GM19455 (cell line): ENCODE measurements around the gene REPS1.
"Not testable (repeated sequence)": the region's sequence is repeated elsewhere in the genome, so short reads cannot be mapped to it uniquely, and the experiment has no call there.

Experiments used
- ATAC-seq: cut with Tn5 transposase; IDR thresholded peaks from one replicate; pipeline ENCODE4 v1.9.1; 2021; ENCODE audit not compliant: unreplicated experiment

Gene REPS1, protein sequence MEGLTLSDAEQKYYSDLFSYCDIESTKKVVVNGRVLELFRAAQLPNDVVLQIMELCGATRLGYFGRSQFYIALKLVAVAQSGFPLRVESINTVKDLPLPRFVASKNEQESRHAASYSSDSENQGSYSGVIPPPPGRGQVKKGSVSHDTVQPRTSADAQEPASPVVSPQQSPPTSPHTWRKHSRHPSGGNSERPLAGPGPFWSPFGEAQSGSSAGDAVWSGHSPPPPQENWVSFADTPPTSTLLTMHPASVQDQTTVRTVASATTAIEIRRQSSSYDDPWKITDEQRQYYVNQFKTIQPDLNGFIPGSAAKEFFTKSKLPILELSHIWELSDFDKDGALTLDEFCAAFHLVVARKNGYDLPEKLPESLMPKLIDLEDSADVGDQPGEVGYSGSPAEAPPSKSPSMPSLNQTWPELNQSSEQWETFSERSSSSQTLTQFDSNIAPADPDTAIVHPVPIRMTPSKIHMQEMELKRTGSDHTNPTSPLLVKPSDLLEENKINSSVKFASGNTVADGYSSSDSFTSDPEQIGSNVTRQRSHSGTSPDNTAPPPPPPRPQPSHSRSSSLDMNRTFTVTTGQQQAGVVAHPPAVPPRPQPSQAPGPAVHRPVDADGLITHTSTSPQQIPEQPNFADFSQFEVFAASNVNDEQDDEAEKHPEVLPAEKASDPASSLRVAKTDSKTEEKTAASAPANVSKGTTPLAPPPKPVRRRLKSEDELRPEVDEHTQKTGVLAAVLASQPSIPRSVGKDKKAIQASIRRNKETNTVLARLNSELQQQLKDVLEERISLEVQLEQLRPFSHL

DNA sequence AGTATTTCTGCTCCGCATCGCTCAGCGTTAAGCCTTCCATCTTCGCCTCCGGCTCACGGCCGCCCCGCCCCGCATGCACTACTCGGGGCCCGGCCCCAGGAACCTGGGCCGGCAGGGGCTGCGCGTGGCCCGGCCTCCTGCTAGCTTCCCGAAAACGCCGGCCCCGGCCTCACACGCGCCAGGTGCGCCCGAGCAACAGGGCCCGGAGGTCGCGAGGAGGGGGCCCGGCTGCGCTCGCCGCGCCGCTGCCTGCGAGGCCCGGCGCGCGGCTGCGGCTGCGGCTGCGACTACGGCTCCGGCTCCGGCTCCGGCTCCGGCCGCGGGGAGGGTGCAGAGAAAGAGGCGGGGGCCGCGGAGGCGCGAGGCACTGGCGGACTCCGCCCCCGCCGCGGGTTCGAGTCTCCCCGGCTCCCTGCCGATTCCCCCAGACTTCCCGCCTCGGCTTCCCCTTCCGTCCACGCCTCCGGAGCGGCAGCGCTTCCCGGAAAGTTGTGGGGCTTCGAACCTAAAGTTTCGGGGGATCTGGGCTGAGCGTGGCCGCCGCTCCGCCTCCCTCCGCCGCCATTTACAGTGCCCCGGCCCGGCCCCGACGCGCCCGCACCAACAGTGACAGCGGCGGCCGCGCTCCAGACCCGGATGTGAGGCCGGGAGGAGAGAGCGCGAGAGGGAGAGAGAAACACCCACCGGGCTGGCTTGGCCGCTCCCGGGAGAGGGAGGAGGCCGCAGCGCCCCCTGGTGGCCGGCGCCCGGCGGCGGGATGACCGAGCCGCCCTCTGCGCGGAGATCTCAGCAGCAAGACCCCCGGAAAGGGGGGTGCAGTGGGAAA is at the start of gene REPS1:
Gene REPS1, minus strand, starts transcription at position 611 of the 826 bp plus-strand sequence. Its CDS starts 571 bp downstream, at position 40.
- ATAC-seq = peak; percentile 91

DNA sequence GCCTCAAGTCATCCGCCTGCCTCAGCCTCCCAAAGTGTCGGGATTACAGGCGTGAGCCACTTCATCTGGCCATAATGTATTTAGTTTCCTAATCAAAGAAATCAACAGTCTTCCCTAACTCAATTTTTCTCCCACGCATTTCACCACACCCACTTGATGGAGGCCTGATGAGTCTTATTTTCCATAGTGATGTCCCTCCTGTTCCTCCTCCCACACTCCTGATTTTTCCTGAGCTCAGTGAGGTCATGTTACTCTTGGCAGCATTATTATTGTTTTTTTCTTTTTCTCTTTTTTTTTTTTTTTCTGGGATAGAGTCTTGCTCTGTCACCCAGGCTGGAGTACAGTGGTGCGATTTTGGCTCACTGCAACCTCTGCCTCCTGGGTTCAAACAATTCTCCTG is 49.4 kb upstream of the REPS1 start:
- no peak for ATAC-seq

DNA sequence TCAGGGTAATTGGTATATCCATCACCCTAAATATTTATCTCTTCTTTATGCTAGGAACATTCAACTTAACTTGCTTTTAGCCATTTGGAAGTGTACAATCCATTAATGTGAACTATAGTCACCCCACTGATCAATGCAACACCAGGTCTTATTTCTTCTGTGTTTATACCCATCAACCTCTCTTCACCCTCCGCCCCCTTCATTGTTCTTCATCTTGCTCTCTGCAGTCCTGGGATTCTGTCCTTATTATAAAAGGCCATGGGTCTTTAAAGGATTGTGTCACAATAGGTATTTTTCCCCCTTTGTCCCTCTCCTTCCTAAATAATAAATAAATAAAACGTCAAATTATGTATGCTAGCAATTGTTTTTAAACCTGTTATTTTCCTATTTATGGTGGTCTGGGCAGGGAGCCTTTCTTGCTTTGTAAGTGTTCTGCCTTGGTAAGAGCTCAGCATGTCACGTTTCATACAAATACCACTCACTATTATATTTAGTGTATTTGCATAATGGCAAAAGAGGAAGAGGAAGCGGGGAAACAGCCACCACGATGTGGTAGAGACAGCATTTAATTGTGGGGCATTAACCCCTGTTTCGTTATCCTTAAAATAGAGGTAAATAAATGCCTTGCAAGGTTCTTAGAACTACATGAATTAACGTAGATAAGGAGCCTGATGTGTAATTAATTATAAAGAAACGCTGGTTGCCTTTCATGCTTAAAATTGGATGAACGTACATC is 42.3 kb upstream of the REPS1 start:
- ATAC-seq = peak; percentile 45

DNA sequence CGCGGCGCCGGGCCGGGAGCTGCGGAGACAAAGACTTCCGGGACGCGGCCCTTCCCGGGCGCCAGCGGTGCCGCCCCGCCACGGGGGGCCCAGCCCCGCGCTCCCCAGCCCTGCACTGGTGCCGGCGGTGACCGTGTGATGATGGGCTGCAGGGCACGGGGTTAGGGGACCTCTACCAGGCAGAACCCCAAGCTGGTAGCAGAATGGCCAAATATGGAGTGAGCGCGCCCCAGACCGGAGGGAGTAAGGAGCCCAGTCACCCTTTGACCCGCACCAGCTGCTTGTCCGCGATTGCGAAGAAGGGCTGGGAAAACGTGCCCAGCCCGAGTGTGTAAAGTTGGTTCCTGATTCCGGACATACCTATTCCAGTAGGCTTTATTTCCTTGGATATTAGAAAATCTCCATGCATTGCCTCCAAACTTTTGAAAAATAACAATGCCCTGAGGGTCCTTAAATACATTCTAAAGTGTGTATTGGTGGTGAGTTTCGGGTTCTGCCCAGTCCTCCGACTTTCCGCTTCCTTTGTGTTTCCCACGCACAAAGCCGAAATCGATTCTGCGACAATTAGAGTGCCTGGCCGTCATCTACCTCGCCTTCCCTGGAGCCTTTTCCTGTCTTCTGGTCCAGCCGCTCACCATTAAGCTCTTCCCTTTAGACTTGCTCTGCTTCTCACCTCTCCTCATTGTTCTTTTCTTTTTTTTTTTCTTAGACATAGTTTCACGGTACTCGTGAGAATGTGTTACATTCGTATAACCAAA is 41.6 kb upstream of the REPS1 start:
- peak; percentile 34 for ATAC-seq

DNA sequence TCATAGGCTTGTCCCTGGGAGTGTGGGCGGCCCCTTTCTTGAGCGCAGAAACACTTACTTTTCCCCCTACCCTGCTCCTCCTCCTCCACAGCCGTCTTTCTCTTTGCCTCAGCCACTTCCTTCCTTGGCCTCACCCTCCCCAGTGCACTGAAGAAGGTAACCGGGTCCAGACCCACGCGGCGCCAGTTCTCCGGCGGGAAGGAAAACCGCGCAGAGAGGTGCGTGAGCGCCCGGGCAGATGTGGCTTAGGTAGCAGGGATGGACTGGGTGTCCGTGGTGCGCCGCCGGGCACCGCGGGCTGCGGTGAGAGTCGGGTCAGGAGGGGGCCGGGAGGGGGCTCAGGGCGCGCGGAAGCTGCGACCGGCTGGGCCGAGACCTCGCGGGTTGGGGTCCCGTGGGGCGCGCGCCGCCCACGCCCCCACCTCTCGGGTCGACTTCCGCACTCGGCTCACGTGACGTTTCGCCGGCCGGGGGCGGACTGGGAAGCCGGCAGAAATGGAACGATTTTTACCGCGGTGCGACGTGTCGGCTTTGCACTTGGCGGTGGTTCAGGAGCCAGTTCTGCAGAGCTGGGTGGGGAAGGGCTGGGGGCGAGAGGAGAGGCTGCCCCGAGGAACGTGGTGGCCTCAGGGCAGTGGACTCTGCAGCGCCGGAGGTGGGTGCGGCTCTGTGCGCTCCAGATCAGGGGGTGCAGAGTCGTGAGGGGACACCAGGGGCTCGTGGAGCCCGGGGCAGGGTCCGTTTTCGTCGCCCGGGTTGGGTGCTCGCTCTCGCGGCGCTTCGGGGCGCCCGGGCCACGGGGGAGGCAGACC is 40.8 kb upstream of the REPS1 start, which contains the start of gene ABRACL:
Gene ABRACL, plus strand, starts transcription at position 88 of the 812 bp plus-strand sequence. CDS start 5,416 bp downstream, outside the sequence.
- ATAC-seq = peak; percentile 69

DNA sequence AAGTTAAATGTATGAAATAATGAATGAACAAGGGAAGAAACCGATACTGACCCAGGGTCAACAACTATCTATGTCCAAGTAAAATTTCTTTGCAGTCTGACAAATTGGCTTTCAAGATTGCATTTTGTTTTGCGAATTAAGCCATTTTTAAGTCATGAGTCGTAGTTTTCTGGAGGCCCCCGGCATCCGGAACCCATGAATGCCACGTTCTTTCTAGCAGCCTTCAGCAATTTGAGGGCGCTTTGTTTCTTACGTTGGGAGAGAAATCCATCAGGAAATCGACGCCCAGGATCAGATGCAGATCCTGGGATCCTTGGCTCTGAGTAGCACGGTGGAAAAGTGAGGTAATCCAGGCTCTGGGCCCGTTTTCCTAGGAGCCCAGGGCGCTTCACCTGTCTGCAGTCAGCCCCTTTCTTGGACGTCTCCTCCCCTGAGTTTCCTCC is 40.2 kb upstream of the REPS1 start:
- ATAC-seq = peak; percentile 4

DNA sequence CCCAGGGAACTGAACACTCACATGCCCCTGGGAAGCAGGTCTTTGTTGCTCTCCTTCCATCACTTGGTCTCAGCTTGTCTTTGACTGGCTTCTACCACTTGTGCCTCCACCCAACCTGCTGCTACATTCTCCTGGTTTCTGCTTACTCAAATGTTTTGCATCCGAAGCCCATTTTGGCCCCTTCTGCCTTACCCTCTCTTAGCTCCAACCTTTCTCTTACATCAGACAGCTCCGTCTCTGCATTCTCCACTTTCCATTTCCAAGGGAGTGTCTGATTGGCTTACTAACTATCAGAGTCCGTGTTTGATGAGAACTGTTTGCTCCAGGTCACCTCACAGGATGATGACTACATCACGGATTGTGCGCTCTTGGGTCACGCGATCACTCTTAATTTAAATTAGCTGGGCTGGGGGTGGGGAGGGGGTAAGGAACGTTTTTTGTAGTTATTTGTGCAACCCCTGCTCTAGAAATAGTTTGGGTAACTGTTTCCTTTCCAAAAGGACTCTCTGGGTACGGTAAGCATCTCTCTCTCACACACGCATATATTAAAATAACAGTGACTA is 39.6 kb upstream of the REPS1 start:
- no peak for ATAC-seq

DNA sequence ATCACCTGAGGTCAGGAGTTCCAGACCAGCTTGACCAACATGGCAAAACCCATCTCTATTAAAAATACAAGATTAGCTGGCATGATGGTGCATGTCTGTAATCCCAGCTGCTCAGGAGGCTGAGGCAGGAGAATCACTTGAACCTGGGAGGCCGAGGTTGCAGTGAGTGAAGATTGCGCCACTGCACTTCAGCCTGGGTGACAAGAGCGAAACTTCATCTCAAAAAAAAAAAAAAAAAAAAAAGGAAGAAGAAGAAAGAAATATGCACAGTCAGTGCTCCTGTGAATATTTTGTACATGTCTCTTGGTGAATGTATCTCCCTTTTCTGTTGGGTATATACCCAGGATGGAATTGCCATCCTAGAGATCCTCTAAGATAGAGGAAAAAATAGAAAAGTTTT is 37.4 kb upstream of the REPS1 start:
- ATAC-seq = not testable (repeated sequence)

DNA sequence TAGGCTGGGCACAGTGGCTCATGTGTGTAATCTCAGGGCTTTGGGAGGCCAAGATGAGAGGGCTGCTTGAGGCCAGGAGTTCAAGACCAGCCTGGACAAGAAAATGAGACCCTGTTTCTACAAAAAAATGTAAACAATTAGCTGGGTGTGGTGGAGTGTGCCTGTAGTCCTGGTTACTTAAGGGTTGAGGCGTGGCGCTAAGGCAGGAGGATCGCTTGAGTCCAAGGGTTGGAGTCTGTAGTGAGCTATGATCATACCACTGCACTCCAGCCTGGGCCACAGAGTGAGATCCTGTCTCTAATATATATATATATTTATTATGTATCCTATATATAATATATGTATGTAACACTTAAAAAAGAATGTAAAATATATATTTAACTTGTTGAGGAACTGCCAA is 32.6 kb upstream of the REPS1 start:
- ATAC-seq = no peak

DNA sequence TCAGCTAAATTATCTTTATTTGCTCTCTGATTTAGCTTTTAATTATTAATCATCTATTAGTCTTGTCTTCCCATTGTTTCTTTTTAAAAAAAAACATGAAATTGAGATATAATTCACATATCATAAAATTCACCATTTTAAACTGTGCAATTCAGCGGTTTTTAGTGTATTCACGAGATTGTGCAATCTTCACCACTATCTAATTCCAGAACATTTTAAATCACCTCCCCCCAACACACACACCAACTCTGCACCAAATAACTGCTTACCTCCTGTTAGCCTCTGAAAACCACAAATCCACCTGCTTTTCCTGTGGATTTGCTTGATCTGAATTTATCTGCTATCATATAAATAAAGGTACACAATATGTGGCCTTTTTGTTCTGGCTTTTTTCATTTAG is 31.7 kb upstream of the REPS1 start:
- no peak for ATAC-seq

DNA sequence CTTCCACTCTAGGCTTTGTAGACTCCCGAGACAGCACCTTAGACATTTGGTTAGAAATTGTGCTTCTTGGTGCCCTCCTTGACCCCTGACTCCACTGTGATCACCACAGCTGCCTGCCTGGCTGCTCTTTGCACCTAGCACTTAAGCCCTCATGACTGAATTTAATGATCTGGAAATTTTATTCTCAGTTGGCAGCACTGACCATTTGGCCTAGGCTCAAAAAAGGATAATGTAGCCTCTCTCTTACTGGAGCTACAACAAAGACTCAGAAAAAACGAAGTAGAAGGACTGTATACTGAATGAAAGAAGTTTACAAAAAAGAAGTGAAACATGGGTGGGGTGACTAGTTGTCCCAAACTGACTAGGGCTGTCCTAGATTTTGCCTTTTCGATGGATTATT is 29.2 kb upstream of the REPS1 start:
- no peak for ATAC-seq

DNA sequence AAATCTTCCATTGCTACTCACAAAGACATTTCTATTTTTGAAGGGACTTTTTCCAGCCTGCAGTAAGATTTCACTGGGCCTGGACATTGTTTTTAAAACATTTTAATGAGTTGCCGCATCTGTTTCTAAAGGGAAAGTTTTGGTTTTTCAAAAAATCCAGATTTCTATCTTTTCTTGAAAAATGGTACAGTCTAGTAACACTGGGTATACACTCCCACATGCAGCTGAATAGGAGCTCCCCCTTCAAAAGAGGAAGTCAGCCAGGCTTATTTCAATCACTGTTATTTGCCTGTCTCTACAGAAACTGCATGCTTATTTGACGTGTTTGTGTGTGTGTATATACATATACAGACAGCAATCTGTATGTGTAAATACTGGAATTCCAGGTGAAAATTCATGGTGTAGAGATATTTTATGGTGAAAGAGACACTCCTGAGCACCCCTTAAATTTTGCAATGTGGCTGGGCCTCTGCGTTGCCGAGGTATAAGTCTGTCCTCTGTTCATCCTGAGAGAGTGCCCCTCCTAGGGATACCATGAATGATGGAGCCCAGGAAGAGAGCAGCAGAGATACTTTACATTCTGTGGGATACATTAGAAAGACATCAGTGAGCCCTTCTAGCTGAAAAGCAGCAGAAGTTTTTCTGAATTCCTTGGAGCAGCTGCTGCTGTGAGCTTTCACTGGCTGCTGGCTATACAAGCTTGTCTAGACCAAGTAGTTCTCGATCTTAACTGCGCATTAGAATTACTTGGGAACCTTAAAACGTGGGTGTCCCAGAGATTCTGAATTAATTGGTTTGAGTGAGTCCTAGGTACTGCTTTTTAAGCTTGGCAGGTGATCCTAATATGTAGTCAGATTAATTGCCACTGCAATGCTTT is 28.5 kb upstream of the REPS1 start:
- ATAC-seq = peak; percentile 84

DNA sequence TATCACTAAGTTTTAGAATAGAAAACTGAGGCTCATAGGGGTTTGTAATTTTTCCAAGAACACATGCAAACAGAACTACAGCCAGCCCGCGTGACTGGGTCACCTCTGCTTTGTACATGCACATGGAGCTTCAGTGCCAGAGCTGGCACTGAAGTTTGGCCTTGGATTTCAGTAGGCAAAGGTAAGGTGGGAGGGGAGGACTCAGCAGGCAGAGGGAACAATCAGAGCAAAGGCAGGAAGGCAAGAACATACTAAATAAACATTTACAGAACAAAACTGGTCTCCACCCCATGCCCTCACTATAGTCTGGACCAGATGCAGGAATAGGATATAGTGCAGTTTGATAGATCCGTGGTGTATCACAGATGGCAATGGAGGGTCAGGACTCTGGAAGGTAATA is 26.9 kb upstream of the REPS1 start:
- no peak for ATAC-seq

DNA sequence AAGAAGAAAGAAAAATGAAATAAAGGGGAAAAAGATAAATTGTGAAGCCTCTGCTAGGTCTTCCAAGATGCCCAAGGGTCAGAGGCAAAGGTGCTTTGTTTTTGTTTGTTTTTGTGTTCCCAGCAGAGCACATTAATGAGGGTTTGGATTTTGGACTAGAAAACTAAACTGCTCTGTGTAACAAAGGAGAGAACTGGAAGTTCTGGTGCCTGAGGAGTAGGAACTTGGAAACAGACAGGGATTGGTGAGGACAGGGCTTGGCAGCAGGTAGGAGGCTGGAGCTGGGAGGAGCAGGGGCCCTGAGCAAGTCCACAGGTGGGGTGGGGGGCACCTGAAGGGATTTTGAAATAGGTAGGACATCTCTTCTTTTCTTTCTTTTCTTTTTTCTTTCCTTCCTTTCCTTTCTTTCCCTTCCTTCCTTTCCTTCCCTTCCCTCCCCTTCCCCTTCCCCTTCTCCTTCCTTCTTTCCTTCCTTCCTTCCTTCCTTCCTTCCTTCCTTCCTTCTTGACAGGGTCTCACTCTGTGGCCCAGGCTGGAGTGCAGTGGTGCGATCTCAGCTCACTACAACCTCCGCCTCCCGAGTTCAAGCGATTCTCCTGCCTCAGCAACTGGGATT is 25.2 kb upstream of the REPS1 start:
- ATAC-seq = no peak

DNA sequence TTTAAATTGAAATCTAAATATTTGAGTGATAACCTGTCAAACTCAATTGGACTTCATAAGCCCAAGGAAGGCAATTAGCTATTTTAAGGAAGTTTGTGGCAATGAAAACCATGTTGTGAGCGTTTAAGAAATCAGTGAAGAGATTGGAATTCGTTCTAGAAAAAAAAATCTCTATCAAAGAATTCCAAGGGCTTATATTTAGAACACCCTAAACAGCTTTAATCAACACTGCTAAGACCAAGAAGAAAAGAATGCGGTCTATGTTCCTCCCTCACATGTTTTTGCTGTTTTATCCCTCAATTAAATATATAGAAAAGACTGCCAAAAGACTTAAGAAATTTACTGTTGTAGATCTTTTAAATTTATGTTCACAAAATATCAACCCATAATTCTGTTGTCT is 23.9 kb upstream of the REPS1 start:
- no peak for ATAC-seq

DNA sequence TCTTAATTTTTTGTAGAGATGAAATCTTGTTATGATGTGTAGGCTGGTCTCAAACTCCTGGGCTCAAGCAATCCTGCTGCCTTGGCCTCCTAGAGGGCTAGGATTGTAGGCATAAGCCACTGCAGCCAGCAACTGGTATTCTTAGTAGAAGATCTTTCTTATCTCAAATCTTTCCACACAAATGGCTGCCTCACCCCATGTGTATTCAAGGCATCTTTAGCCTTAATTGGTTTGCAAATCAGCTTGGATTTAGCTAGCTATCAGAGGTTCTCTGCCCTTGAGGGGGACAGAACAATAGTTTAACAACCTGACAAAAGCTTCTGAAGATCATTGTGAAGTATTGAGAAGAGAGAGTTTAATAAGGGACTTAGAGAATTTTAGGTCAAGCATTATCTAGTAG is 22.6 kb upstream of the REPS1 start:
- ATAC-seq = no peak

DNA sequence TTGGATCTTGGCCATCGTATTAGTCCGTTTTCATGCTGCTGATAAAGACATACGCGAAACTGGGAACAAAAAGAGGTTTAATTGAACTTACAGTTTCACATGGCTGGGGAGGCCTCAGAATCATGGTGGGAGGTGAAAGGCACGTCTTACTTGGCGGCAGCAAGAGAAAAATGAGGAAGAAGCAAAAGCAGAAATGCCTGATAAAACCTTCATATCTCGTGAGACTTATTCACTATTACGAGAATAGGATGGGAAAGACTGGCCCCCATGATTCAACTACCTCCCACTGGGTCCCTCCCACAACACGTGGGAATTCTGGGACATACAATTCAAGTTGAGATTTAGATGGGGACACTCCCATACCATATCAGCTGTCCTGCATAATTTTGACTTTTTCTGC is 20.1 kb upstream of the REPS1 start:
- ATAC-seq = no peak
